Skeletal muscle tissue (tissue), 4 donors: ENCODE measurements around the gene SMIM20. TPM values are rescaled to one million over a fixed set of nuclear protein-coding genes. Genes with fewer than 3 reads are reported as not detected.

Experiments
- H3K27ac ChIP-seq: one replicate; pipeline ENCODE4 v1.7.0; 2013; ENCODE audit warnings: mild to moderate bottlenecking, low read depth, low read length, inconsistent platforms
- H3K27me3 ChIP-seq, 3 donors: one replicate each; pipeline ENCODE4 v1.7.0; 2013; ENCODE audit warnings: low read length in 3 of 3; ENCODE audit not compliant: control insufficient read depth in 3 of 3, insufficient read depth in 3 of 3
- H3K36me3 ChIP-seq, 3 donors: one replicate each; pipeline ENCODE4 v1.7.0; 2013; ENCODE audit warnings: low read length in 3 of 3; ENCODE audit not compliant: control insufficient read depth in 3 of 3, insufficient read depth in 3 of 3
- H3K4me1 ChIP-seq, 3 donors: one replicate each; pipeline ENCODE4 v1.7.0; 2013; ENCODE audit warnings: low read length in 3 of 3, mild to moderate bottlenecking in 3 of 3; ENCODE audit not compliant: control insufficient read depth in 3 of 3, insufficient read depth in 3 of 3
- H3K4me3 ChIP-seq, 3 donors: one replicate each; pipeline ENCODE4 v1.7.0; 2013; ENCODE audit warnings: low read length in 3 of 3
- H3K9ac ChIP-seq, 3 donors: one replicate each; pipeline ENCODE4 v1.7.0; 2013; ENCODE audit warnings: low read length in 3 of 3, mild to moderate bottlenecking in 3 of 3, moderate library complexity in 2 of 3, low read depth in 1 of 3
- H3K9me3 ChIP-seq, 3 donors: one replicate each; pipeline ENCODE4 v1.7.0; 2013; ENCODE audit warnings: low read length in 3 of 3; ENCODE audit not compliant: control insufficient read depth in 3 of 3
- total RNA-seq: library from RNA; depleted of rRNA; stranded (reverse); fragments of >200 nt; gene quantifications from one replicate; pipeline ENCODE4 v1.2.3, GENCODE V29; 2014
- donor health status: Osteomylitis.

The SMIM20 gene
- total RNA-seq, 1 donor from 2014 or later, result 27.1 TPM

- peak overlapping the region; percentile 62 for H3K27ac ChIP-seq
Observed at GRCh38 chr4:25922812-25923369, 8.9 kb downstream of the SMIM20 start.

GRCh38 chr4:25923745-25924144, 9.7 kb downstream of the SMIM20 start:
- H3K9ac ChIP-seq, result no peak overlapping the region
- H3K27ac ChIP-seq, result no peak overlapping the region
- no peaks in the 10 kb centered on the region for H3K9me3 ChIP-seq
- H3K36me3 ChIP-seq, result peaks cover 0 to 6% (median 0%) of the 10 kb centered on the region in 3 donors
- H3K4me3 ChIP-seq, result no peak overlapping the region
- H3K27me3 ChIP-seq, result no peaks in the 10 kb centered on the region
- H3K4me1 ChIP-seq, result peaks cover 36 to 46% (median 46%) of the 10 kb centered on the region in 3 donors

More at GRCh38 chr4:25922812-25923369, 8.9 kb downstream of the SMIM20 start:
- Histone ChIP-seq H3K9ac (no peak overlapping the region), H3K4me3 (peak overlapping the region in 2 of 3 donors; percentile 22 to 33), H3K36me3 (peaks cover 0 to 6% (median 0%) of the 10 kb centered on the region in 3 donors), H3K9me3 (no peaks in the 10 kb centered on the region), H3K4me1 (peaks cover 32 to 46% (median 37%) of the 10 kb centered on the region in 3 donors), H3K27me3 (no peaks in the 10 kb centered on the region)

DNA sequence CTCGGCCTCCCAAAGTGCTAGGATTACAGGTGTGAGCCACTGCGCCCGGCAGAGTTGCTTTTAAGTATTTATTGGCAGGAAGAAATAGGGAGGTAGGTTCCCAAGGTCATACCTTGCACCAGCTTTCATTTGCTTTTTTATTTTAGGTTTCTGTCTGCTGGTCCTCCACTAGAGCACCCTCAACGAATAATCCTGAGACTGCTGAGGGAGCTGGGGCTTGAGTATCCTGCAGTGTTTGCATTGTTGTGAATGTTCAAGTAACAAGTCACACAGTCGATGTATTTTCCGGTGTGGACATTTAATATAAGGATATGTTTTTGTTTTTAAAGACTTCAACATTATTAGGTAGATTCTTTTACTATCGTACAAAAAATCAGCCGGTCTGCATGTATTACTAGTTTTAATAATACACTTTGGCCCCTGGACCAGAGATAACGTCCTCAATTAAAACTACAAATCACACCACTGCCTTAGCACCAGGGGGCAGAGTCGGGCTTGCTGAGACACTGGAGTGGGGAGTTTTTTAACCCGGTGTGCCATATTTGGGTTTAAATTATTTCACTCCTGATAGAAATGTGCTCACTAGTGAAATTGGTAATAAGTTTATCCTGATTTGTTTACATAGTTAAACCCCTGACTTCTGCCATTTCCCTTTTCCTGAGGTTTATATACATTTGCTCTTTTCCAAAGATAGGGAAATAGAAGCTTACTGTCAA, 11.6 kb downstream of the SMIM20 start:
- no peak overlapping the region for H3K4me3 ChIP-seq
- H3K27ac ChIP-seq, result no peak overlapping the region
- peaks cover 0 to 6% (median 0%) of the 10 kb centered on the region in 3 donors for H3K36me3 ChIP-seq
- peaks cover 36 to 50% (median 42%) of the 10 kb centered on the region in 3 donors for H3K4me1 ChIP-seq
- H3K9ac ChIP-seq, result no peak overlapping the region
- no peaks in the 10 kb centered on the region for H3K9me3 ChIP-seq
- no peaks in the 10 kb centered on the region for H3K27me3 ChIP-seq

DNA sequence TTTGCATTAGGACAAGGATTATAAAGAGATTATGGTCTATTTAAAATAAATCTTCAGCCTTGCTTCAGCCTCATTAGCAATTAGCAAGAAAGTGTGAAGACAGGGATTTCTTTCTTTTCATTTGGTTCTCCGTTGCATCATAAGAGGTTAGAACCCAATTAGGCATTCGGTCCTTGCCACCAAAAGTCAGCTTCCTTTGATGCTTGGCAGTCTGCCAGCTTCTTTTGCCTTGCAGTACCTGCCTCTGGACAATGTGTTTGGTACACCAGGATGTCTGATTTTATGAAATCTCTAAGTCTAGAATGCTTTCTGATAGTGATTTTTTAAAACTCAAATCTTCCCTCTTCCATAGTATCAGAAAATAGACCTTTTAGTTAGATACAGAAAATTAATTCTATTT, 12.4 kb downstream of the SMIM20 start:
- H3K4me3 ChIP-seq, result no peak overlapping the region
- H3K27ac ChIP-seq, result no peak overlapping the region
- H3K9me3 ChIP-seq, result no peaks in the 10 kb centered on the region
- H3K4me1 ChIP-seq, result peaks cover 32 to 47% (median 38%) of the 10 kb centered on the region in 3 donors
- H3K36me3 ChIP-seq, result peaks cover 0 to 4% (median 0%) of the 10 kb centered on the region in 3 donors
- H3K9ac ChIP-seq, result no peak overlapping the region
- no peaks in the 10 kb centered on the region for H3K27me3 ChIP-seq

DNA sequence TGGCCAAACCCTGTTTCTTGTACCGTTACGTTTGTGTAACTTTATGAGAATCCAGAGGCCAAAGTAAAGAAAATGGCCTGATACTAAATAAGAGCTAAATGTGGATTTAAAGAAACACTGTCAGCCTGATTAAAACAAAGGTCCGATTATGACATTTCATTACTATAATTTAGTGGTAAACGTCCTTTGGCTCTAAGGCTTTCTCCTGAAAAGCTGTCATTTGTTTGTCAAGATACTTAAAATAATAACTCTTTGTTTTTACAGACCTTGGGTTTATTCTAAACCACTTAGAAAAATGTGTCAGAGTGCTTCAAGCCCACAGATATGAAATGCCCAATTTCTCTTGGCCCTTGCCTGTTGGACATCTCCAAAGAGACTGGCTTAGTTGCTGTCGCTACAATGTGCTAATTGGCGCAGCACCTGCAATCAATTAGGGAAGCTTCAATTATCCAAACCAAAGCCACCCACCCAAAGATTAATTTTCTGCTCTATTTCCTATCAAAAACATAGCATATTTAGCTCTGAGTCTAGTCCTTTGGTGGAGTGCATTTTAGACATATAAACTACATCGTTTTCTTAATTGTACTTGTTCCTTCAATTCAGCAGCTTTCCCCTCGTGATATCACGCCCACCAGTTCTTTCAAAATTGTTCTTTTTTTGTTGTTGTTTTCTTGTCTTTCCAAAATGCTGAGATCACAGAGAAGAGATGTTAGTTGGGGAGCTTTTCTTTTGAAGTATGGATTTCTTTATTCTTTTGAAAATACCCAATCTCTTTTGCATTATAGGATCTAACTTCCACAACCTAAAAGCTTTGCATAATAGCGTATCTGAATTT, 13.6 kb downstream of the SMIM20 start:
- Histone ChIP-seq H3K9me3 (no peaks in the 10 kb centered on the region), H3K36me3 (peaks cover 0 to 2% (median 0%) of the 10 kb centered on the region in 3 donors), H3K27ac (peak overlapping the region; percentile 46), H3K27me3 (no peaks in the 10 kb centered on the region), H3K4me1 (peaks cover 21 to 36% (median 27%) of the 10 kb centered on the region in 3 donors), H3K9ac (peak overlapping the region in 1 of 3 donors; percentile 26), H3K4me3 (peak overlapping the region in 1 of 3 donors; percentile 37)

- Histone ChIP-seq H3K27me3 (no peaks in the 10 kb centered on the region), H3K36me3 (peaks cover 0 to 2% (median 0%) of the 10 kb centered on the region in 3 donors), H3K4me3 (peak overlapping the region; percentile 22 to 37 (median 26)), H3K27ac (peak overlapping the region; percentile 46), H3K9me3 (no peaks in the 10 kb centered on the region), H3K4me1 (peaks cover 12 to 25% (median 17%) of the 10 kb centered on the region in 3 donors), H3K9ac (peak overlapping the region; percentile 26 to 60 (median 49))
Observed at GRCh38 chr4:25928379-25929297, 14.6 kb downstream of the SMIM20 start.

DNA sequence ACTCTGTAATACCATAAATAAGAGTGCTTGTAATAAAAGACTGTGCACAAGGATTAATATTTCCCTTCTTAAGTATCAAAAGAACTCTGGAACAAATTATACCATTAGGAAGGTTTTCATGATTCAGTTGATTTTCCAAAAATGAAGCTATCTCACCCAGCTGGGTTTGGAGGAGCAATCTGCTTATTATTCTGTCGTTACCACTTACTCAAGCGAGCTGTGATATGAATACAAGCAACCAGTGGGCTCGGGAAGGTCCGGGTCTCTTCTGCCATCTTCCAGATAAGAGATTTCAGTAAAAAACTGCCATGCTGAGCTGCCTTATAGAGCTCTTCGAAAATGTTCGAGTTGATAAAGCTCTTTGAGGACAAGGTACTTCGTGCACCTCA, 15.3 kb downstream of the SMIM20 start:
- Histone ChIP-seq H3K36me3 (no peaks in the 10 kb centered on the region), H3K9ac (peak overlapping the region in 2 of 3 donors; percentile 27 to 60), H3K9me3 (no peaks in the 10 kb centered on the region), H3K27ac (peak overlapping the region; percentile 46), H3K4me3 (peak overlapping the region in 1 of 3 donors; percentile 37), H3K4me1 (peaks cover 9 to 24% (median 13%) of the 10 kb centered on the region in 3 donors), H3K27me3 (no peaks in the 10 kb centered on the region)

GRCh38 chr4:25930731-25931354, 16.8 kb downstream of the SMIM20 start:
- Histone ChIP-seq H3K36me3 (no peaks in the 10 kb centered on the region), H3K27me3 (no peaks in the 10 kb centered on the region), H3K4me3 (no peak overlapping the region), H3K27ac (no peak overlapping the region), H3K4me1 (peaks cover 7 to 24% (median 9%) of the 10 kb centered on the region in 3 donors), H3K9me3 (no peaks in the 10 kb centered on the region), H3K9ac (no peak overlapping the region)

DNA sequence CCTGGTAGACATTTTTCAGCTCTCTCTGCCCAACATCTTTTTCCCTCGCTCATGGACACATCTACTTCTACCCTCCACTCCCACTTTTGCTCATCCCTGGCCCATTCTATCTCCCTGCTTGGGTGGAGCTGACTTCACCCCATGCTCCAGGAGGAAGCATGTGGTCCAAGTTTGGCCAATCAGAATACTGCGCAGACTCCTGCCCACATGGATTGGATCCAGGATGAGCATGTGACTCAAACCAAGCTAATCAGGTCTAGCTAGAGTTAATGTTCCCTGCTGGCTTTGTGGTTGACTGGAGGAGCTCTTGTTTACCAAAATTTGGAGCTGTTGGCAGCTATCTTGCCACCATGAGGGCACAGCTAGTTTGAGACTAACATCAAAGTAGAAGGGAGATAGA, 22.7 kb downstream of the SMIM20 start:
- H3K4me3 ChIP-seq, result no peak overlapping the region
- H3K27ac ChIP-seq, result no peak overlapping the region
- H3K9ac ChIP-seq, result no peak overlapping the region
- H3K36me3 ChIP-seq, result no peaks in the 10 kb centered on the region
- H3K27me3 ChIP-seq, result peaks cover 0 to 2% (median 0%) of the 10 kb centered on the region in 3 donors
- H3K9me3 ChIP-seq, result no peaks in the 10 kb centered on the region
- H3K4me1 ChIP-seq, result peaks cover 0 to 13% (median 0%) of the 10 kb centered on the region in 3 donors
